ENCODE measurements around the gene C2CD2L. TPM values are rescaled to one million over a fixed set of nuclear protein-coding genes. Genes with fewer than 3 reads are reported as not detected.
A peak's percentile ranks its signal among the peaks of the same experiment; 100 is the strongest.

The C2CD2L gene
- total and polyA plus RNA-seq, 2 of the 13 experiments (the other 11 are each of a cell fraction or from before 2014, with no cell fraction given) = 3.7 to 5.5 TPM

- TF ChIP-seq MYPOP (CRISPR knock-in tag; IDR thresholded peaks at IDR 0.05) (no peak), ZKSCAN8 (CRISPR knock-in tag; IDR thresholded peaks at IDR 0.05; ENCODE audit: borderline replicate concordance) (no peak), TCF12 (IDR thresholded peaks at IDR 0.05) (no peak), TCF12 (CRISPR knock-in tag; IDR thresholded peaks at IDR 0.05) (no peak), ZNF225 (CRISPR knock-in tag; IDR thresholded peaks at IDR 0.05) (peak; percentile 35; the same call in 1 of the 2 replicates), HMG20B (CRISPR knock-in tag; conservative IDR thresholded peaks at IDR 0.05) (no peak), ZMYM2 (CRISPR knock-in tag; IDR thresholded peaks at IDR 0.05) (no peak), RNF219 (CRISPR knock-in tag; IDR thresholded peaks at IDR 0.05) (no peak), SMAD9 (CRISPR knock-in tag; IDR thresholded peaks at IDR 0.05) (no peak), MXD3 (CRISPR knock-in tag; IDR thresholded peaks at IDR 0.05) (no peak), RXRB (CRISPR knock-in tag; IDR thresholded peaks at IDR 0.05; ENCODE audit: borderline replicate concordance) (no peak), HOXA9 (CRISPR knock-in tag; IDR thresholded peaks at IDR 0.05; ENCODE audit: borderline replicate concordance) (no peak), ZNF17 (CRISPR knock-in tag; IDR thresholded peaks at IDR 0.05) (no peak), IRF1 (CRISPR knock-in tag; IDR thresholded peaks at IDR 0.05; ENCODE audit: low read depth) (no peak), POLR2A (IDR thresholded peaks at IDR 0.05; ENCODE audit: insufficient read depth in 1 of 2, low read depth in 2 of 2, low read length in 2 of 2) (peak in 1 of 2 experiments; percentile 48; a peak in 2 of 4 replicates), KLF15 (CRISPR knock-in tag; IDR thresholded peaks at IDR 0.05; ENCODE audit: borderline replicate concordance) (no peak), HNF1A (IDR thresholded peaks at IDR 0.05; ENCODE audit: low read depth) (no peak), HNF1A (CRISPR knock-in tag; IDR thresholded peaks at IDR 0.05; ENCODE audit: borderline replicate concordance) (no peak), ZNF20 (CRISPR knock-in tag; IDR thresholded peaks at IDR 0.05) (no peak), ZNF816 (CRISPR knock-in tag; IDR thresholded peaks at IDR 0.05; ENCODE audit: borderline replicate concordance) (0 out of 2 replicates have a peak, but pooled peaks have one; percentile 60), HHEX (CRISPR knock-in tag; IDR thresholded peaks at IDR 0.05) (no peak)
Measured at GRCh38 chr11:119100994-119101758, 6.0 kb upstream of the C2CD2L start (continued).

Measured in HepG2 (cell line).